Osteoblast (primary cell): ENCODE results near the gene NDUFS8. TPM values are rescaled to one million over a fixed set of nuclear protein-coding genes. Genes with fewer than 3 reads are reported as not detected.

Experiments
- DNase-seq: peaks from one replicate; pipeline ENCODE4 v3.0.0; 2011; ENCODE audit warnings: low spot score, mixed read lengths; ENCODE audit not compliant: insufficient read length; ENCODE audit errors: missing footprints
- H2AFZ ChIP-seq: 2 replicates; pipeline ENCODE4 v1.6.0; 2011; ENCODE audit warnings: mild to moderate bottlenecking, low read length
- H3K27ac ChIP-seq: 2 replicates; pipeline ENCODE4 v1.5.1; 2011; ENCODE audit warnings: mild to moderate bottlenecking, low read depth, low read length, moderate library complexity
- H3K27me3 ChIP-seq: 2 replicates; pipeline ENCODE4 v1.6.0; 2012; ENCODE audit warnings: mild to moderate bottlenecking, control low read depth, inconsistent platforms, low read length, moderate library complexity; ENCODE audit not compliant: insufficient read depth
- H3K36me3 ChIP-seq: 2 replicates; pipeline ENCODE4 v1.5.1; 2011; ENCODE audit warnings: mild to moderate bottlenecking, low read length, control low read depth, moderate library complexity; ENCODE audit not compliant: insufficient read depth
- H3K4me1 ChIP-seq: 2 replicates; pipeline ENCODE4 v1.5.1; 2011; ENCODE audit warnings: mild to moderate bottlenecking, low read length, control low read depth, moderate library complexity; ENCODE audit not compliant: insufficient read depth
- H3K4me2 ChIP-seq: 2 replicates; pipeline ENCODE4 v1.6.0; 2011; ENCODE audit warnings: mild to moderate bottlenecking, low read length; ENCODE audit not compliant: insufficient read depth
- H3K4me3 ChIP-seq: fragments of 200-600 bp; sonication (generic); 3 replicates; pipeline ENCODE4 v1.5.1; 2012; ENCODE audit warnings: mild to moderate bottlenecking, low read length, inconsistent platforms; ENCODE audit not compliant: insufficient read depth
- H3K79me2 ChIP-seq: 2 replicates; pipeline ENCODE4 v1.6.0; 2012; ENCODE audit warnings: mild to moderate bottlenecking, low read length, control low read depth, inconsistent platforms; ENCODE audit not compliant: insufficient read depth
- H3K9me3 ChIP-seq: 2 replicates; pipeline ENCODE4 v1.5.1; 2011; ENCODE audit warnings: low read depth, low read length, control low read depth
- H4K20me1 ChIP-seq: 2 replicates; pipeline ENCODE4 v1.6.0; 2012; ENCODE audit warnings: mild to moderate bottlenecking, low read length, control low read depth; ENCODE audit not compliant: insufficient read depth
- total RNA-seq: library from RNA; depleted of rRNA; stranded (reverse); fragments of >200 nt; gene quantifications from 2 replicates; pipeline ENCODE4 v1.2.3, GENCODE V29; 2012
- TF ChIP-seq, protein P1 (sequence below): IDR thresholded peaks from 2 replicates; pipeline ENCODE4 v1.5.1; 2011; ENCODE audit warnings: mild to moderate bottlenecking, low read depth, low read length, moderate library complexity; ENCODE audit errors: extremely low read depth

Gene NDUFS8
- total RNA-seq, 1 donor = 73.1 TPM

DNA sequence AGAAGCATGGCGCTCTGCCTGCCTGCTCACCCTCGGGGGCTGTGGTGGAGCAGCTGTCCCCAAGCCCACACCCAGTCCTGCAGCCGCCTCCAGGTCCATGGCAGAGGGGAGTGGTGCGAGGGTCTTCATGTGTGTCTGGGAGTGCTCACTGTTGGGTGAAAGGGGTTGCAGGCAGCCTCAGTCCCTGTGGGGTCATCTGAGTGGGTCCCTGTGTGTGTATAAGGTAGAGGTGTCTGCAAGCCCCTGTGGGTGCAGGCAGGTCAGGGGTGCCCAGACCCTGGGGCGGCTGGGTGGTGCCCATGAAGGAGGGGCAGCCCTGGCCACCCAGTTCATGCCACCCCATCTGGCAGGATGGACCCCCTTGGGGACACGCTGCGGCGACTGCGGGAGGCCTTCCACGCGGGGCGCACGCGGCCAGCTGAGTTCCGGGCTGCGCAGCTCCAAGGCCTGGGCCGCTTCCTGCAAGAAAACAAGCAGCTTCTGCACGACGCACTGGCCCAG, 15.5 kb upstream of the NDUFS8 start:
- no peak overlapping the region for H2AFZ ChIP-seq
- H3K9me3 ChIP-seq = no peaks in the 10 kb centered on the region
- H4K20me1 ChIP-seq = no peaks in the 10 kb centered on the region
- TF ChIP-seq, protein P1, sequence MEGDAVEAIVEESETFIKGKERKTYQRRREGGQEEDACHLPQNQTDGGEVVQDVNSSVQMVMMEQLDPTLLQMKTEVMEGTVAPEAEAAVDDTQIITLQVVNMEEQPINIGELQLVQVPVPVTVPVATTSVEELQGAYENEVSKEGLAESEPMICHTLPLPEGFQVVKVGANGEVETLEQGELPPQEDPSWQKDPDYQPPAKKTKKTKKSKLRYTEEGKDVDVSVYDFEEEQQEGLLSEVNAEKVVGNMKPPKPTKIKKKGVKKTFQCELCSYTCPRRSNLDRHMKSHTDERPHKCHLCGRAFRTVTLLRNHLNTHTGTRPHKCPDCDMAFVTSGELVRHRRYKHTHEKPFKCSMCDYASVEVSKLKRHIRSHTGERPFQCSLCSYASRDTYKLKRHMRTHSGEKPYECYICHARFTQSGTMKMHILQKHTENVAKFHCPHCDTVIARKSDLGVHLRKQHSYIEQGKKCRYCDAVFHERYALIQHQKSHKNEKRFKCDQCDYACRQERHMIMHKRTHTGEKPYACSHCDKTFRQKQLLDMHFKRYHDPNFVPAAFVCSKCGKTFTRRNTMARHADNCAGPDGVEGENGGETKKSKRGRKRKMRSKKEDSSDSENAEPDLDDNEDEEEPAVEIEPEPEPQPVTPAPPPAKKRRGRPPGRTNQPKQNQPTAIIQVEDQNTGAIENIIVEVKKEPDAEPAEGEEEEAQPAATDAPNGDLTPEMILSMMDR = no peak
- DNase-seq = no peak
- H3K4me3 ChIP-seq = no peak overlapping the region
- H3K79me2 ChIP-seq = peaks cover 32% of the 10 kb centered on the region
- no peaks in the 10 kb centered on the region for H3K27me3 ChIP-seq
- H3K36me3 ChIP-seq = peaks cover 5% of the 10 kb centered on the region
- H3K27ac ChIP-seq = peak overlapping the region; percentile 82
- H3K4me1 ChIP-seq = peaks cover 52% of the 10 kb centered on the region
- peak overlapping the region; percentile 18 for H3K4me2 ChIP-seq

DNA sequence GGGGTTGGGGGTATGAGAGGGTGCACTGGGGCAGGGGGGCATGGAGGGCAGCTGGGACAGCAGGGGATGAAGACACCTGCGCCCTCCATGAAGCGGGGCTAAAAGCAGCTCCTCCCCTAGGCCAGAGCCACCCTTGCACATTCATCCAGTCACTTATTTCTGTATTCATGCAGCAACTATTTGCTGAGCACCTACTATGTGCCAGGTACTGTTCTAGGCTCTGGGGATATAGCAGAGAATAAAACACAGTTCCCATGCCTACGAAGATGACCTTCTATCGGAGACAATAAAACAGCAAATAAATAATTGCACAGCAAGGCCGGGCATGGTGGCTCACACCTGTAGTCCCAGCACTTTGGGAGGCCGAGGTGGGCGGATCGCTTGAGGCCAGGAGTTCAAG, 15.0 kb upstream of the NDUFS8 start:
- TF ChIP-seq, protein P1 = no peak
- Histone ChIP-seq H3K79me2 (peaks cover 32% of the 10 kb centered on the region), H3K9me3 (no peaks in the 10 kb centered on the region), H2AFZ (no peak overlapping the region), H3K4me3 (no peak overlapping the region), H3K27me3 (no peaks in the 10 kb centered on the region), H3K4me2 (no peak overlapping the region), H3K36me3 (peaks cover 5% of the 10 kb centered on the region), H3K4me1 (peaks cover 49% of the 10 kb centered on the region), H3K27ac (no peak overlapping the region), H4K20me1 (no peaks in the 10 kb centered on the region)
- no peak for DNase-seq

GRCh38 chr11:68016161-68016903, 14.1 kb upstream of the NDUFS8 start:
- Histone ChIP-seq H3K4me2 (no peak overlapping the region), H3K27me3 (no peaks in the 10 kb centered on the region), H3K27ac (no peak overlapping the region), H3K36me3 (peaks cover 5% of the 10 kb centered on the region), H3K4me1 (peaks cover 40% of the 10 kb centered on the region), H3K79me2 (peaks cover 27% of the 10 kb centered on the region), H2AFZ (no peak overlapping the region), H4K20me1 (no peaks in the 10 kb centered on the region), H3K4me3 (no peak overlapping the region), H3K9me3 (no peaks in the 10 kb centered on the region)
- no peak for DNase-seq
- TF ChIP-seq, protein P1 = no peak

DNA sequence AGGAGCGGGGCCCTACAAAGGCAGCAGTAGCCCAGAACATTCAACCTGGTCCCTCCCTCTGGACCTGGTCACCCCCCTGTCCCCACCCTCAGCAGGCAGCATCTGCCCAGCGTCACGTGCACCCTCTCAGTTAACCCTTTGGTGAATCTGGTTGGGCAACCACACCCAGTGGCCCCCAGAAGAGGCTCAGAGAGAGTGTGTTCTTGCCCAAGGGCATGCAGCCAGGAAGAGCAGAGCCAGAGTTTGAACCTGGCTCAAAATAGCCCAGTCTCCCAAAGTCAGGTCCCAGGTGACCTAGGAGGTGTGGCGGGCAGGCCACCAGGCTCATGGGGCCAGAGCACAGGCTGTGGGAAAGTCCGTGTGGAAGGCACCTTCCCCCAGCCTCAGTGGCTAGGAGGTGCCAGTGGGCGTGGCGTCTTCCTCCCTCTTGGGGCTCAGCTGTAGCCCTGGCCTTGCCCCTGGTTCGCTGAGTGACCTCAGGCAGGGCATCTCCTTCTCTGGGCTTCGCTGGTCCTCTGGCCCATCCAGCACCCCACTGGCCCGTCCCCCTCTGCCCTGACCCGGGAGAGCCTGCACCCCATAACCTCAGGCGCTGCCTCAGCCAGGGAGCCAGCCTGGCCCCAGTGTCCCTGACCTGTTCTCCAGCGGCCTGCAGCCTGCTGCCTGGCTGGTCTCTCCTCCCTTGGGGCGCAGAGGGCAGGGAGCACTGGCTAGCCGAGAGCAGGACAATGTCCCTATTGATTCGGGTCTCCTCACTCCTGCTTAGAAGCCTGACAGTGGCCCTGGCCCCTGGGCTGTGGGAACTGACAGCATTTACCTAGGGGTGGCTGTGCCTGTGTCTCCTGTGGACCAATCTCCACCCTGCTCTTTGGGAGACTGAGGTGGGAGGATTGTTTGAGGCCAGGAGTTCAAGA, 13.3 kb upstream of the NDUFS8 start:
- peaks cover 12% of the 10 kb centered on the region for H3K36me3 ChIP-seq
- no peak overlapping the region for H2AFZ ChIP-seq
- peaks cover 32% of the 10 kb centered on the region for H3K4me1 ChIP-seq
- H3K27me3 ChIP-seq = no peaks in the 10 kb centered on the region
- peak; percentile 90 for DNase-seq
- no peak overlapping the region for H3K4me2 ChIP-seq
- H3K4me3 ChIP-seq = no peak overlapping the region
- peaks cover 19% of the 10 kb centered on the region for H3K79me2 ChIP-seq
- H3K9me3 ChIP-seq = no peaks in the 10 kb centered on the region
- no peak overlapping the region for H3K27ac ChIP-seq
- TF ChIP-seq, protein P1 = no peak
- H4K20me1 ChIP-seq = no peaks in the 10 kb centered on the region
